ENCODE data around the gene AUTS2. TPM values are rescaled to one million over a fixed set of nuclear protein-coding genes. Genes with fewer than 3 reads are reported as not detected.

AUTS2 gene
- total and polyA plus RNA-seq, 10 of the 15 experiments (the other 5 are each of a cell fraction or from before 2014, with no cell fraction given), result 6.4 to 55.6 (median 21.6) TPM

DNA sequence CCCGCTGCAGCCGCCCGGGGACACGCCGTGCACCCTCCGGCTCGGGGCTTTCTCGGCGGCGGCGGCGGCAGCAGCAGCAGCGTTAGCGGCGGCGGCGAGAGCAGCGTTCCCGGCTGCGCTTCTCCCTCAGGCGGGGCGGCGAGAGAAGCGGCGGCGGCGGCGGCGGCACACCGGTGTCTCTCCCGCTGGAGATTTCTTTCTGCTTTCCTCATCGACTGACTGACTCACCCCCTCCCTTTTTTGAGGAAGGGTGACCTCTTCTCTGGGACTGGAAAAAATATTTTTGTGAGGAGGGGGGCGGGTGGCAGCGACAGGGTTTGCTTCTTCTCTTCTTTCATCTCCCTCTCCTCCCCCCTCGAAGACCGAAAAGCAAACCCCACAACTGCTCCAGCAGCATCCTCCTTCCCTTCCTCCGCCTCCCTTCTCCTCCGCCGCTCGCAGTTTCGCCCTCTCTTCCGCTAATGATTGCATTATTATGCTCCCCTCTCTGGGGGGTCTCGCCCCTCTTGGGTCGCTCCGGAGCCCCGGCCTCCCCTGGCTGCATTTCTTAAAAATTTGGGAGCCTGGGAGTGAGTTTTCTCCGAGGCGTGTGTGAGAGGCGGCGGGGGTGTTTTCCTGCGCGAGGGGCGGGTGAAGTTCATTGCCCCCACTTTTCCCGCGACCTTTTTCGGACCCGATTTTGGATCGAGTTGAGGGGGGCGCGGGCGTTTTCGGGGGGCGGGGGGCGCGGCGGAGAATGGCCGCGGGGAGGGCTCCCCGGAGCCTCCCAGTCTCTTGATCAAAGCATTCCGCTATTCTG lies 411 bp downstream of the AUTS2 start (continued):
- TF ChIP-seq ZNF274 (IDR thresholded peaks at IDR 0.05; ENCODE audit: insufficient read depth, insufficient read length) (no peak), ZNF217 (IDR thresholded peaks at IDR 0.05) (0 out of 2 replicates have a peak, but pooled peaks have one; percentile 22), RFX5 (IDR thresholded peaks at IDR 0.05; ENCODE audit: low read depth, low read length) (no peak), FOXM1 (IDR thresholded peaks at IDR 0.05; ENCODE audit: low read depth, low read length) (no peak), DPF2 (IDR thresholded peaks at IDR 0.05) (peak; percentile 43; the same call in 1 of the 2 replicates), SREBF2 (IDR thresholded peaks at IDR 0.05; ENCODE audit: low read length) (no peak), LARP7 (IDR thresholded peaks at IDR 0.05) (peak; percentile 85), ATF7 (IDR thresholded peaks at IDR 0.05; ENCODE audit: low read depth) (no peak), SREBF1 (IDR thresholded peaks at IDR 0.05; ENCODE audit: low read length) (no peak), STAT3 (IDR thresholded peaks at IDR 0.05; ENCODE audit: low read depth, low read length) (no peak), NBN (IDR thresholded peaks at IDR 0.05) (no peak), PML (IDR thresholded peaks at IDR 0.05; ENCODE audit: low read length) (no peak), NFIC (IDR thresholded peaks at IDR 0.05; ENCODE audit: low read depth, low read length) (no peak), IKZF2 (IDR thresholded peaks at IDR 0.05) (peak in 1 of 2 experiments; percentile 33; a peak in 2 of 4 replicates), ZNF384 (IDR thresholded peaks at IDR 0.05; ENCODE audit: borderline replicate concordance, low read depth, low read length) (no peak)
- TF ChIP-seq, protein P1, sequence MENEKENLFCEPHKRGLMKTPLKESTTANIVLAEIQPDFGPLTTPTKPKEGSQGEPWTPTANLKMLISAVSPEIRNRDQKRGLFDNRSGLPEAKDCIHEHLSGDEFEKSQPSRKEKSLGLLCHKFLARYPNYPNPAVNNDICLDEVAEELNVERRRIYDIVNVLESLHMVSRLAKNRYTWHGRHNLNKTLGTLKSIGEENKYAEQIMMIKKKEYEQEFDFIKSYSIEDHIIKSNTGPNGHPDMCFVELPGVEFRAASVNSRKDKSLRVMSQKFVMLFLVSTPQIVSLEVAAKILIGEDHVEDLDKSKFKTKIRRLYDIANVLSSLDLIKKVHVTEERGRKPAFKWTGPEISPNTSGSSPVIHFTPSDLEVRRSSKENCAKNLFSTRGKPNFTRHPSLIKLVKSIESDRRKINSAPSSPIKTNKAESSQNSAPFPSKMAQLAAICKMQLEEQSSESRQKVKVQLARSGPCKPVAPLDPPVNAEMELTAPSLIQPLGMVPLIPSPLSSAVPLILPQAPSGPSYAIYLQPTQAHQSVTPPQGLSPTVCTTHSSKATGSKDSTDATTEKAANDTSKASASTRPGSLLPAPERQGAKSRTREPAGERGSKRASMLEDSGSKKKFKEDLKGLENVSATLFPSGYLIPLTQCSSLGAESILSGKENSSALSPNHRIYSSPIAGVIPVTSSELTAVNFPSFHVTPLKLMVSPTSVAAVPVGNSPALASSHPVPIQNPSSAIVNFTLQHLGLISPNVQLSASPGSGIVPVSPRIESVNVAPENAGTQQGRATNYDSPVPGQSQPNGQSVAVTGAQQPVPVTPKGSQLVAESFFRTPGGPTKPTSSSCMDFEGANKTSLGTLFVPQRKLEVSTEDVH (IDR thresholded peaks at IDR 0.05; ENCODE audit: low read depth, partially characterized antibody), result no peak
- TF ChIP-seq, protein P2, sequence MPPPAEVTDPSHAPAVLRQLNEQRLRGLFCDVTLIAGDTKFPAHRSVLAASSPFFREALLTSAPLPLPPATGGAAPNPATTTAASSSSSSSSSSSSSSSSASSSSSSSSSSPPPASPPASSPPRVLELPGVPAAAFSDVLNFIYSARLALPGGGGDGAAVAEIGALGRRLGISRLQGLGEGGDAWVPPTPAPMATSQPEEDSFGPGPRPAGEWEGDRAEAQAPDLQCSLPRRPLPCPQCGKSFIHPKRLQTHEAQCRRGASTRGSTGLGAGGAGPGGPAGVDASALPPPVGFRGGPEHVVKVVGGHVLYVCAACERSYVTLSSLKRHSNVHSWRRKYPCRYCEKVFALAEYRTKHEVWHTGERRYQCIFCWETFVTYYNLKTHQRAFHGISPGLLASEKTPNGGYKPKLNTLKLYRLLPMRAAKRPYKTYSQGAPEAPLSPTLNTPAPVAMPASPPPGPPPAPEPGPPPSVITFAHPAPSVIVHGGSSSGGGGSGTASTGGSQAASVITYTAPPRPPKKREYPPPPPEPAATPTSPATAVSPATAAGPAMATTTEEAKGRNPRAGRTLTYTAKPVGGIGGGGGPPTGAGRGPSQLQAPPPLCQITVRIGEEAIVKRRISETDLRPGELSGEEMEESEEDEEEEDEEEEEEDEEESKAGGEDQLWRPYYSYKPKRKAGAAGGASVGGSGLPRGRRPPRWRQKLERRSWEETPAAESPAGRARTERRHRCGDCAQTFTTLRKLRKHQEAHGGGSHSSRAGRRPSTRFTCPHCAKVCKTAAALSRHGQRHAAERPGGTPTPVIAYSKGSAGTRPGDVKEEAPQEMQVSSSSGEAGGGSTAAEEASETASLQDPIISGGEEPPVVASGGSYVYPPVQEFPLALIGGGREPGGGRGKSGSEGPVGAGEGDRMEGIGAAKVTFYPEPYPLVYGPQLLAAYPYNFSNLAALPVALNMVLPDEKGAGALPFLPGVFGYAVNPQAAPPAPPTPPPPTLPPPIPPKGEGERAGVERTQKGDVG (CRISPR knock-in tag; IDR thresholded peaks at IDR 0.05), result no peak
- TF ChIP-seq, protein P3, sequence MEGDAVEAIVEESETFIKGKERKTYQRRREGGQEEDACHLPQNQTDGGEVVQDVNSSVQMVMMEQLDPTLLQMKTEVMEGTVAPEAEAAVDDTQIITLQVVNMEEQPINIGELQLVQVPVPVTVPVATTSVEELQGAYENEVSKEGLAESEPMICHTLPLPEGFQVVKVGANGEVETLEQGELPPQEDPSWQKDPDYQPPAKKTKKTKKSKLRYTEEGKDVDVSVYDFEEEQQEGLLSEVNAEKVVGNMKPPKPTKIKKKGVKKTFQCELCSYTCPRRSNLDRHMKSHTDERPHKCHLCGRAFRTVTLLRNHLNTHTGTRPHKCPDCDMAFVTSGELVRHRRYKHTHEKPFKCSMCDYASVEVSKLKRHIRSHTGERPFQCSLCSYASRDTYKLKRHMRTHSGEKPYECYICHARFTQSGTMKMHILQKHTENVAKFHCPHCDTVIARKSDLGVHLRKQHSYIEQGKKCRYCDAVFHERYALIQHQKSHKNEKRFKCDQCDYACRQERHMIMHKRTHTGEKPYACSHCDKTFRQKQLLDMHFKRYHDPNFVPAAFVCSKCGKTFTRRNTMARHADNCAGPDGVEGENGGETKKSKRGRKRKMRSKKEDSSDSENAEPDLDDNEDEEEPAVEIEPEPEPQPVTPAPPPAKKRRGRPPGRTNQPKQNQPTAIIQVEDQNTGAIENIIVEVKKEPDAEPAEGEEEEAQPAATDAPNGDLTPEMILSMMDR (IDR thresholded peaks at IDR 0.05 in 2 of 3, conservative IDR thresholded peaks at IDR 0.05 in 1 of 3; ENCODE audit: control insufficient read depth in 2 of 3, extremely low read depth in 1 of 3, insufficient read depth in 1 of 3, low read depth in 3 of 3, low read length in 3 of 3), result no peak
- TF ChIP-seq, protein P4, sequence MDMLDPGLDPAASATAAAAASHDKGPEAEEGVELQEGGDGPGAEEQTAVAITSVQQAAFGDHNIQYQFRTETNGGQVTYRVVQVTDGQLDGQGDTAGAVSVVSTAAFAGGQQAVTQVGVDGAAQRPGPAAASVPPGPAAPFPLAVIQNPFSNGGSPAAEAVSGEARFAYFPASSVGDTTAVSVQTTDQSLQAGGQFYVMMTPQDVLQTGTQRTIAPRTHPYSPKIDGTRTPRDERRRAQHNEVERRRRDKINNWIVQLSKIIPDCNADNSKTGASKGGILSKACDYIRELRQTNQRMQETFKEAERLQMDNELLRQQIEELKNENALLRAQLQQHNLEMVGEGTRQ (IDR thresholded peaks at IDR 0.05; ENCODE audit: borderline replicate concordance, low read depth, low read length), result no peak

Data from GM12878 (cell line).